GM06990 (cell line): ENCODE data around the gene SCUBE1.

Source experiments
- DNase-seq: peaks from one replicate; pipeline ENCODE4 v3.0.0-alpha.2; 2011; ENCODE audit not compliant: insufficient read length; ENCODE audit errors: extremely low read depth
- H3K27me3 ChIP-seq: replicated peaks from 2 replicates; pipeline ENCODE4 v1.6.0; 2011; ENCODE audit warnings: low read length; ENCODE audit not compliant: control insufficient read depth, insufficient read depth
- H3K36me3 ChIP-seq: 2 replicates; pipeline ENCODE4 v1.5.1; 2011; ENCODE audit warnings: low read length; ENCODE audit not compliant: control insufficient read depth, insufficient read depth
- H3K4me3 ChIP-seq: replicated peaks from 2 replicates; pipeline ENCODE4 v1.5.1; 2011; ENCODE audit warnings: low read depth, mild to moderate bottlenecking, control low read depth, low read length
- TF ChIP-seq, protein P1 (sequence below): IDR thresholded peaks from 2 replicates; pipeline ENCODE4 v1.5.1; 2011; ENCODE audit warnings: low read length, control low read depth, mild to moderate bottlenecking, inconsistent platforms; ENCODE audit not compliant: insufficient read depth, poor library complexity, severe bottlenecking

The SCUBE1 gene

DNA sequence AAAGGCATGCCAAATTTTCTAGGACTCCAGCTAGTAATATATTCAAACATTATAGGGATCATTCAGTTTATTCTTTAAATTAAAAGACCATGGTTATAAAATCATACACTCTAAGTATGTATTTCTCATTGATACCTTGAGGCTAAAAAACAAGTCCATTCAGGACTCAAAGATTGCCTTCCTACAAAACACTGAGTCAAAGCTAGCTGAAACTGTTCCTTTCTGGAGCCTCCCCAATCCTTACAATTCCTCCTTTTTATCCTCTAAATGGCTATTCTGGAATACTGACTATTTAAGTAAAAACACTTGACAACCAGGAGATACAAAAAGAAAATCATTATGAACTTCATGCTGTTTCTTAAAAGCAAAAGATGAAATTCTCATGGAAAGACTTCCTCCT, 151.3 kb downstream of the SCUBE1 start:
- no peak for DNase-seq
- TF ChIP-seq, protein P1, sequence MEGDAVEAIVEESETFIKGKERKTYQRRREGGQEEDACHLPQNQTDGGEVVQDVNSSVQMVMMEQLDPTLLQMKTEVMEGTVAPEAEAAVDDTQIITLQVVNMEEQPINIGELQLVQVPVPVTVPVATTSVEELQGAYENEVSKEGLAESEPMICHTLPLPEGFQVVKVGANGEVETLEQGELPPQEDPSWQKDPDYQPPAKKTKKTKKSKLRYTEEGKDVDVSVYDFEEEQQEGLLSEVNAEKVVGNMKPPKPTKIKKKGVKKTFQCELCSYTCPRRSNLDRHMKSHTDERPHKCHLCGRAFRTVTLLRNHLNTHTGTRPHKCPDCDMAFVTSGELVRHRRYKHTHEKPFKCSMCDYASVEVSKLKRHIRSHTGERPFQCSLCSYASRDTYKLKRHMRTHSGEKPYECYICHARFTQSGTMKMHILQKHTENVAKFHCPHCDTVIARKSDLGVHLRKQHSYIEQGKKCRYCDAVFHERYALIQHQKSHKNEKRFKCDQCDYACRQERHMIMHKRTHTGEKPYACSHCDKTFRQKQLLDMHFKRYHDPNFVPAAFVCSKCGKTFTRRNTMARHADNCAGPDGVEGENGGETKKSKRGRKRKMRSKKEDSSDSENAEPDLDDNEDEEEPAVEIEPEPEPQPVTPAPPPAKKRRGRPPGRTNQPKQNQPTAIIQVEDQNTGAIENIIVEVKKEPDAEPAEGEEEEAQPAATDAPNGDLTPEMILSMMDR = no peak
- no peak overlapping the region for H3K4me3 ChIP-seq

DNA sequence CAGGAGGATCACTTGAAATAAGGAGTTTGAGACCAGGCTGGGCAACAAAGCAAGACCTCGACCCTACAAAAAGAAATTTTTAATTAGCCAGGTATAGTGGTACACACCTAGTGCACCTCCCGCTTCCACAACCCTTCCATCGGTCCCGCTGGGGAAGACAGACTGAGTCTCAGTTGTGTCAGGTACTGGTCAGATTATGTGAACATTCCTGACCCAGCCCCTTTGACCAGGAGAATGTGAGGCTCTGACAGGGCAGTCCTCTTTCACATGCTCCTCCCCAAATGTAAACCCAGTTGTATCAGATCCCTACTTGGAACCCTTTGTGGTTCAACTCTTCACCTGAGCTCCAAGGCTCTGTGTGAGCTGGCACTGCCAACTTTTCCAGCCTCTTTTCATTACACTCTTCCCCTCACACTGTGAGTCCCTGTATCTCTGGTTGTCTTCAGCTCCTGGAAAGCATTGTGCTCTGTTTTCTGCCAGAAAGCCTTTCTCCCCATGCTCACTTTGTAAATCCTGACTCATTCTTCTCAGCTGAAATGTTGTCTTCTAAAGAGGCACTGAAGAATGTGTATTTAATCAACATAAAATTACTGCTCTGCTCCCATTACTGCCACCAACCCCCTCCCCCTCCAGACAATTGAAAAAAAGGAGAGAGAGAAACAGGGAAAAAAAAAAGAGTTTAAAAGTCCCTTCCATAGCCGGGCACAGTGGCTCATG, 154.2 kb downstream of the SCUBE1 start:
- no peaks in the 10 kb centered on the region for H3K36me3 ChIP-seq
- no peaks in the 10 kb centered on the region for H3K27me3 ChIP-seq
- DNase-seq = no peak
- H3K4me3 ChIP-seq = no peak overlapping the region
- TF ChIP-seq, protein P1 = no peak

More for the DNA sequence above, 151.3 kb downstream of the SCUBE1 start:
- Histone ChIP-seq H3K27me3 (no peaks in the 10 kb centered on the region), H3K36me3 (no peaks in the 10 kb centered on the region)

DNA sequence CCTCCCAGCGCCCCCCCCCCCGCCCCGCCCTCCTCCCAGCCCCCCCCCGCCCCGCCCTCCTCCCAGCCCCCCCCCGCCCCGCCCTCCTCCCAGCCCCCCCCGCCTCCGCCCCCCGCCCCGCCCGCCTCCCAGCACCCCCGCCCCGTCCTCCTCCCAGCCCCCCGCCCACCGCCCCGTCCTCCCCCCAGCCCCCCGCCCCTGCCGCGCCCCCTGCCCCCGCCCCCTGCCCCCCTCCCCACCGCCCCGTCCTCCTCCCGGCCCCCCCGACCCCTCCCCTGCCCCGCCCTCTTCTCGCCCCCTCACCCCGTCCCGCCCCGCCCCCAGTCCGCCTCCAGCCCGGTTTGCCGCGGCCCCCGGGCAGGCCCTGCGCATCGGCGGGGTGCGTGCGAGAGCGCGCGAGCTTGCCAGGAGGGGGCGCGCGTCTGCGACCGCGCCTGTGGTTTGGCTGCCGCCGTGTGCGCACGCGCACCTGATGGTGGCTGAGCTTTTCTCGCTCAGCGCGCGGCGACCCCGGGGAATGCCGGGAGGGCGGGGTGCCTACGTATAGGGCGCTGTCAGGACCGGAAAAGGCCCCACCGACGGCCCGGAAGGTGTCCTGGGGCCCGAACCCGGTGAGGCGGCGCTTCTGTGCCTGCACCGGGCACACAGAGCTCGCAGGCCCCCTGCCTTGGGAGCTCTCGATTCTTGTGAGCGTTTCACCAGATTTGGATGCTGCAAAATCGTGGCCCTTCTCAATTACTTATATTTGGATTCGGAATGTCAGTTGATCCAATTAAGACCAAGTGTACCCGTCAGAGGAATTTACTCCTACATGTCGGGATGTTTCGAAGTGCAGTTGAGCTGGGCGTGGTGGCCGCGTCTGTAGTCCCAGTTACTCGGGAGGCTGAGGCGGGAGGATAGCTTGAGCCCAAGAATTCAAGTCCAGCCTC, 155.7 kb downstream of the SCUBE1 start:
- H3K27me3 ChIP-seq = no peaks in the 10 kb centered on the region
- peaks cover 3% of the 10 kb centered on the region; the same call in 1 of the 2 replicates for H3K36me3 ChIP-seq
- H3K4me3 ChIP-seq = peak overlapping the region; percentile 67
- DNase-seq = peak; percentile 99
- TF ChIP-seq, protein P1 = peak; percentile 20

DNA sequence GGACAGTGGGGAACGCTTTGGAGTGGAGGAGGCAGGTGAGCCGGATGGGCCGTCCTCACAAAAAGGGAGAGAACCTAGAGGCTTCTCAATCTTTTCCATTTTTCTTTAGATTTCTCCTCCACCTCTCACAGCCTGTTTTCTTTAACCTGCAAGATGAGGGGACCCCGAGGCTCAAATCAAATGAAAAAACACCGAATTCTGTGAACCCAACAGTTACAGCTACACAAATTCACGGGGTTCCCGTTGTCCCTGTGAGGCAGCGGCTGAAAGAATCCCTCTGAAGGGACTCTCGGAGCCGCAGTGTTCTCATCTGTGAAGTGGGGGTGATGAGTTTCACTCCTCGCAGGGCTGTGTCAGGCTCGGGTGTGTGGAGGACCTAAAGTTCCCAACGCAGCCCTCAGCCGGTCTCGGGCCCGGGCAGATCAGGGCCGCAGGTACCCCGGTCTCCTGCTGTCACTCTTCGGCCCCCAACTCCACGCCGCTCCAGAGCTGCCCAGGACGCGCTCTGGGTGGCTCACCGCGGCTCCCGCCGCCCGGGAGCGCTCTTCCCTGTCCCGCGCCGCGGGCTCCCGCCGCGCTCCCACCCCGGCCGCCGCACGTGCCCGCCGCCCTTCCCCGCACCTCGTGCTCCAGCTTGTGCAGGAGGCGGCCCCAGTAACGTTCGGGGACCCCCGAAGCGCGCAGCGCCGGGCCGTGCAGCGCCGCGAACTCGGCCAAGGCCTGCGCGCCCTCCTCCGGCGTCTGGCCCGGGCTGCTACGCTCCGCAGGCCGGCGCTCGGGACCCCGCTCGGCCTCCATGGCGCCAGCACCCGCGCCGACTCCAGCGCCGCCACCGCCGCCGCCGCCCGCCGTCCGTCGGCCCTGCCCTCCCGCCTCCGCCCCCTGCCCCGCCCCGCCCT, 156.7 kb downstream of the SCUBE1 start, which contains the start of gene TTLL12:
Gene TTLL12 (minus strand): TSS at position 863 of the 899 bp plus-strand sequence. CDS start 65 bp downstream, at position 798.
- peak within 1 kb of the TSS; percentile 80 for H3K4me3 ChIP-seq
- TF ChIP-seq, protein P1 = no peak
- no peaks in the 10 kb centered on the region for H3K27me3 ChIP-seq
- peaks cover 7% of the 10 kb centered on the region for H3K36me3 ChIP-seq
- DNase-seq = peak; percentile 71

DNA sequence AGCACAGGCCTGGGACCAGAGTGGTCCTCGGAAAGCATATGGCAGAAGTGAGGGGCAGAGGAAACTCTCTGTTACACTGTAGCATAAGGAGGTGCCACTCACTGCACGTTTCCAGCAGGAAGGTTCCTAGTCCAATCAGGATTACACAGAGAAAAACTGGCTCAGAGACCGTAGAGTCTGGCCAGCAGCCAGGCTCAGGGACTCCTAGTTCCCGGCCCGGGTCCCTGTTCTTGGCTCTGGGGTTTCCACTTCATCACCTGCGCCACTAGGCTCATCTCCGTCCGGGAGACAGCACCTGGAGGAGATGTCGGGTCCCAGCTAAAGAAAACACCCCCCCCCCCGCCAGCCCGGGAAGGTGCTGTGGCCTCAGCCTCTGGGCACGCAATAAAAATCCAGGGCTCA, 157.3 kb downstream of the SCUBE1 start:
- TF ChIP-seq, protein P1 = no peak
- Histone ChIP-seq H3K36me3 (peaks cover 7% of the 10 kb centered on the region), H3K4me3 (peak overlapping the region; percentile 80), H3K27me3 (no peaks in the 10 kb centered on the region)
- DNase-seq = no peak
